MM.1S (cell line): Measurements from ENCODE around the gene ZNF592.

ENCODE experiments used
- EZH2 ChIP-seq: fragments of 300-600 bp; sonication (generic); optimal IDR thresholded peaks from 2 replicates; pipeline ENCODE3; 2017; ENCODE audit warnings: low read depth, mild to moderate bottlenecking, antibody characterized with exemption, low read length, mixed read lengths
- TF ChIP-seq, protein P1 (sequence below): fragments of 300-600 bp; sonication (generic); IDR thresholded peaks from 2 replicates; pipeline ENCODE4 v1.5.1; 2016; ENCODE audit warnings: antibody characterized with exemption, low read length, mixed read lengths

DNA sequence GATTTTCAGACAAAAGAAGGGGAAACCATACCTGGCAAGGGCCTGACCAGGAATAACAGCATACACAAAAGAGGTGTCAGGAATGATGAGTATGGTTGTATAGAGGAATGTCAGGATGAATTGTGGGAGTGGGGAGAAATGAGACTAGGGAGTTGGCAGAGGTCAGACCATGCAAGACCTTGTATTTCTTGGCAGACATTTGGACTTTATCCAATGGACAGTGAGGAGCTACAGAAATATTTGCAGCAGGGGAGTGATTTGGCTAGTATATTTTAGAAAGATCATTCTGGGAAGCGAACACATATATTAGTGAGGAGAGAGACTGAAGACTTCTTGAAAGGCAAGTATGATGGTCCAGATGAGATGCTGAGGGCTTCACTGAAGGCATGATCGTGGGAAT lies 43.4 kb downstream of the ZNF592 start:
- TF ChIP-seq, protein P1, sequence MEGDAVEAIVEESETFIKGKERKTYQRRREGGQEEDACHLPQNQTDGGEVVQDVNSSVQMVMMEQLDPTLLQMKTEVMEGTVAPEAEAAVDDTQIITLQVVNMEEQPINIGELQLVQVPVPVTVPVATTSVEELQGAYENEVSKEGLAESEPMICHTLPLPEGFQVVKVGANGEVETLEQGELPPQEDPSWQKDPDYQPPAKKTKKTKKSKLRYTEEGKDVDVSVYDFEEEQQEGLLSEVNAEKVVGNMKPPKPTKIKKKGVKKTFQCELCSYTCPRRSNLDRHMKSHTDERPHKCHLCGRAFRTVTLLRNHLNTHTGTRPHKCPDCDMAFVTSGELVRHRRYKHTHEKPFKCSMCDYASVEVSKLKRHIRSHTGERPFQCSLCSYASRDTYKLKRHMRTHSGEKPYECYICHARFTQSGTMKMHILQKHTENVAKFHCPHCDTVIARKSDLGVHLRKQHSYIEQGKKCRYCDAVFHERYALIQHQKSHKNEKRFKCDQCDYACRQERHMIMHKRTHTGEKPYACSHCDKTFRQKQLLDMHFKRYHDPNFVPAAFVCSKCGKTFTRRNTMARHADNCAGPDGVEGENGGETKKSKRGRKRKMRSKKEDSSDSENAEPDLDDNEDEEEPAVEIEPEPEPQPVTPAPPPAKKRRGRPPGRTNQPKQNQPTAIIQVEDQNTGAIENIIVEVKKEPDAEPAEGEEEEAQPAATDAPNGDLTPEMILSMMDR = no peak
- no peak for TF ChIP-seq EZH2
